ENCODE data around the gene EIF4A3.
"Not testable (repeated sequence)": the region's sequence is repeated elsewhere in the genome, so short reads cannot be mapped to it uniquely, and the experiment has no call there.

EIF4A3 gene

DNA sequence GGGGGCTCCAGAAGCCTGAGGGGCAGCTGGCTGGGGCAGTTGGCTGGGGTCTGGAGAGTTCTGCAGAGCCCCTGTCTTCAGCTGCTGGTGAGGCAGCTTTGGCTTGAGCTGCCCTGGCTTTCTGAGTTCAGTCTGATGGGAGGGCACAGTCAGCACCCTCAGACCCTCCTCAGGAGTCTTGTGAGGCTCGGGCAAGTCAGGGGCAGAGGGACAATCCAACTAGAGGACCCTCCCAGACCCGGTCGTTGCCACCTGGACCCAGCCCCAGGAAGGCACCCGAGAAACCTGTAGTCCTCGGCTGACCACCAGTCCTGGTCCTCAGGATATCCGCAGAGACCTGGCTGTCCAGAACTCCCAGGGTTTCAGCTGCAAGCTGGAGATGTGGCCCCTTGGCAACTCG lies 24.8 kb upstream of the EIF4A3 start:
- no peak for DNase-seq

DNA sequence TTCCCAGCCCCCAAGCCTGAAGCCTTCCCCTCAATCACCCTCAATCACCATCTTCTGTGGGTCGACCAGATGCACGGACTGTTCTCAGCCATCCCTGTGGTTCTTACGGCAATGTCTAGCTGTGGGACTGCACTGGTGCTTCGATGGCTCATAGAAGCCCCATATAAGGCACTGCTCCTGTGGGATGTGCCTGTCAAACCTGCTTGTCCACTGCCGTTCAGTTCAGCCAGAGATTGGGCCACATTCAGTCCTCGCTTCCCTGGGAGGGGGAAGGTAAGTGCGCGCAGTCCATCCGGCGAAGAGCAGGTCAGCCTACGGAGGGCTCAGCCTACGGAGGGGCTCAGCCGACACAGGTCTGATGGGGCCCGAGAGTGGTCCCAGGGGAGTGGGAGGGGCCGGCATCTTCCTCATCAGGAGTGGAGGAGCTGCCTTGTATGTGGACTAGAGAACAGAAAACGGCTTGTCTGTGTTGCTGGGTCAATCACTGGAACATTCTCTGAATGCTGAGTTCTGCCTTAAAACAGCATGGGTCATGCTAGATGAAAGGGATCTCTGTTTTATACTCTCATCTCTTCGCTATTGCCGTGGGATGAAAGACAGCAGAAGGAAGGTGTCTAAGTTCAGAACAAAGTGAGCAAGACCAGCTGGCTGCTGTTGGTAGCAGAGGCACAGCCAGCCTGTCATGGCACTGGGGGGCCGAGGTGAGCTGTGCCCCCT lies 23.0 kb upstream of the EIF4A3 start, which contains the start of gene CARD14:
TSS of gene CARD14 (plus strand) at position 247 of the 717 bp plus-strand sequence. CDS start 11,409 bp downstream, outside the sequence.
- no peak for DNase-seq

DNA sequence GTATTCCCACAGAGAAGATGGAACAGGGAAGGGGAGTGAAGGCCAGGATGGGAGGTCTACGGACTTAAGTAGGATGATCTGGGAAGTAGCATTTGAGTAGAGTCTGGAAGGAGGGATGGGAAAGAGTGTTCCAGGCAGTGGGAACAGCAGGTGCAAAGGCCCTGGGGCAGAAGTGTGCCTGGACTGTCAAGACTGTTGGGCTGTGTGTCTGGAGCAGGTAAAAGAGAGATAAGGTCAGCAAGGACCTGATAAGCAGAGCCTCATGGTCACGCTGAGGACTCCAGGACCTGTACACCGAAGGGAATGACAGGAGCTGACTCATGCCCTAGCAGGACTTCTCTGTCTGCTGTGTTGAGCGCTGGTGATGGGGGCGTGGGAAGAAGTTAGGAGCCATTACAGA lies 22.2 kb upstream of the EIF4A3 start:
- DNase-seq: no peak

DNA sequence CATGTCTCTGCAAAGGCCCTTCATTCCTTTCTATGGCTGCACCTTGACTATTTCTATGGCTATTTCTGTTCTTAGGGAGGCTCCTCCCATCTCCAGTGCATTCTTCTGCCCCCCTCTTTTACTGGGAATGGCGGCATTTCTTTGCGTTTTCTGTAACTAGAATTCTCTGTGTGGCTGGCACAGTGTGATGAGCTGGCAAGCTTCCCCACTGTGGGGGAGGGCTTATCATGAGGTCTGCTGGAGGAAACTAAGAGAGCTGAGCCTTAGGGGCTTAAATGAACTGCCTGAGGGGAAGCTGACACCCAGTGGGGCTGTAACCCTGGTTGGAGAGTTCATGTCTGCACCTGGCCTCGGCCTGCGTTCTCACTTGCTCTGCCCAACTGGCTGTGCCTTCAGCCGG lies 21.4 kb upstream of the EIF4A3 start:
- DNase-seq: no peak

DNA sequence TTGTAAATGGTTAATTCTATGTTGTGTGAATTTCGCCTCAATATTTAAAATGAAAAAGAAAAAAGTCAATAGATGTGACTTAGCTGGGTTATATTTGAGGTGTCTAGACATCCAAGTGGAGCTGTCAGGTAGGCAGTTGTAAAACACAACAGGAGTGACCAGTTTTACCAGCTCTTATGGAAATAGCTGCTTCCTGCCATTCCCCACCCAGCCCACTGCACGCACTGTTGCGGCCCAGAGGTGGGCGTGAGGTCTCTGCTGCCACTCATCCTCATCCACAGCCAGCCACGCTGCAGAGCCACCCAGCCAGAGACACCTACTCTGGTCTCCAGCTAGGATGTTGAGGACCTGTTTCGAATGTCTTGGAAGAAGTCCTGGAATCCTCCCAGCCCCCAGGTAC lies 19.5 kb upstream of the EIF4A3 start:
- DNase-seq: no peak

DNA sequence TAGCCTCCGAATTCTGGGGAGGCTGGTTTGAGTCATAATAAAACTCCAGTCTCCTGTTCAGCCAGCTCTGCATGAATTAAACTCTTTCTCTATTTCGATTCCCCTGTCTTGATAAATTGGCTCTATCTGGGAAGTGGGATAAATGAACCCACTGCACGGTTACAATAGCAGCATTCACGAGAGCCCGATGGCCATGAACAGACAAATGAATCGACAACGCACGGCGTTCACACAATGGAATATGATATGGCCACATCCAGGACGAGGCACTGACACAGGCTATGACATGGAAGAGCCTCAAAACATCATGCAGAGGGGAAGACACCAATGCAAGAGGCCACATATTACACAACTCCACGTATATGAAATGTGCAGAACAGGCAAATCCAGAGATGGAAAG lies 17.3 kb upstream of the EIF4A3 start:
- DNase-seq: no peak

DNA sequence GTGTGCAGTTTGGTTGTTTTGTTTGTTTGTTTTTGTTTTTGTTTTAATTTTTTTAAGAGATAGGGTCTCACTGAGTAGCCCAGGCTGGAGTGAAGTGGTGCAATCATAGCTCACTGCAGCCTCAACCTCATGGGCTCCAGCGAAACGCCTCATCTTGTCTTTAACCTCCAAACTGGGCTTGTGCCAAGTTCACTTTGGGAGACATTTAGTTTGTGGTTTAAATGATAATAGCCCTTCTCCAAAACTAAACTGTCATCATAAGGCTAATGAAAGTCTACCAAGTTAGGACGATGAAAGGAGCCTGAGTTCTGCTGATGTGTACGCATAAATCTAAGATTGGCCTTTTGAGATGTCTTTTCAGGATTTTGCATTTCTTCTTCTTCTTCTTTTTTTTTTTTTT lies 16.4 kb upstream of the EIF4A3 start:
- DNase-seq: no peak

DNA sequence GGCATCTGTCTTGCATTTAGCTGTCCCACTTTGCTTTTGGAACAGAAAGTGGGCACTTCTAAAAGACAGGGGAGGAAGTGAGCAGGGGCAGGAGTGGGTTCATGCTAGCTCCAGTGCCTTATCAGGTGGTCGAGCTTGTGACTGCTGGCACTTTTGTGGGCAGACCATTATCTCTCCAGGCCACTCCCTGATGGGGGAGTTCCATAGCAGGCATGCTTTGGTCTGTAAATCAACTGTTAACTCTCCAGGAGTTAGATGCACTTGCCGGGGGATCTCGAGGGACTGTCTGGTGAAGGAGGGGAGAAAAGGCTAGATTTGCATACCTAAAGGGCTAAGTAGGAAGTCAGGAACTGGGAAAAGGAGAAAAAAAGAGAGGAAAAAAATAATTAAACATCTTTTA lies 13.6 kb upstream of the EIF4A3 start:
- DNase-seq: no peak

DNA sequence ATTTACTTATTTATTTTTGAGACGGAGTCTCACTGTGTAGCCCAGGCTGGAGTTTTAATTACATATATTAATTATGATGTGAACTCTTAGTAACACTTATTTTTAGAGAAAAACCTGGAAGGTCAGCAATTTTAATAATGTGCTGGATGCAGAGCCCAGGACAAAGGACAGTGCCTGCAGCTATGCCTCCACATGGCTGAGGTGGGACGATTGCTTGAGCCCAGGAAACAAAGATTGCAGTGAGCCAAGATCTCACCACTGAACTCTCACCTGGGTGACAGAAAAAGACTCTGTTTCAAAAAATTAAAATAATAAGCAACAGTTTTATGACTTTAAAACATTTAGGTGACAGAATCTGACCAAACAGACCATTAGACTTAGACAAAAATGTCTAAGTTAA lies 11.9 kb upstream of the EIF4A3 start:
- no peak for DNase-seq

DNA sequence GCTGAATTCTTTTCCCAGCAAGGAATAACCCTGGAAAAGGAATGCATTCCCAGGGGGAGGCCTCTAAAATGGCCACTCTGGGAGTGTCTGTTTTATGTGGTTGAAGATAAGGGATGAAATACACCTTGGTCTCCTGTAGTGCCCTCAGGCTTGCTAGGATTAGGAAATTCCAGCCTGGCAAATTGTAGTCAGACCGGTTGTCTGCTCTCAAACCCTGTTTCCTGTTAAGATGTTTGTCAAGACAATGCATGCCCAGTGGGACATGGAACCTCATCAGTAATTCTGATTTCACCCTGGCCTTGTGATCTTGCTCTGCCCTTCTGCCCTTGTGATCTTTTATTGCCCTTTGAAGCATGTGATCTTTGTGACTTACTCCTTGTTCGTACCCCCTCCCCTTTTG lies 8.7 kb upstream of the EIF4A3 start:
- not testable (repeated sequence) for DNase-seq

DNA sequence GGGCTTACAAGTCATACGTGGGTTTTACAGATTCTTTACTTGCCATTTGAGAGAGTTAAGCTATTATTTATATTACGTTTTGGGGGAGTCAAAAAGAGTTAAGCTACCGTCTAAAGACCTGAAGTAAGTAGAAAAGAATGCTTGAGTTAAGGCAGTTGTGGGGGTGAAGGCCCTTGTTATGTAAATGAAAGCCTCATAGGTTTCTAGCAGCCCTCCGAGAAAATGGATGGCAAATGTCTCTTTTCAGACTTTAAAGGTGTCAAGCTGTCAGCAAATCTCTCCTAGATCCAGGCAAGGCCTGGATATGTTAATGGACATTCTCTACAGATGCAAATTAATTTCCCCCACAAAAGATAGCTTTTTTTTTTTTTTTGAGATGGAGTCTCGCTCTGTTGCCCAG lies 7.2 kb upstream of the EIF4A3 start:
- DNase-seq: no peak

DNA sequence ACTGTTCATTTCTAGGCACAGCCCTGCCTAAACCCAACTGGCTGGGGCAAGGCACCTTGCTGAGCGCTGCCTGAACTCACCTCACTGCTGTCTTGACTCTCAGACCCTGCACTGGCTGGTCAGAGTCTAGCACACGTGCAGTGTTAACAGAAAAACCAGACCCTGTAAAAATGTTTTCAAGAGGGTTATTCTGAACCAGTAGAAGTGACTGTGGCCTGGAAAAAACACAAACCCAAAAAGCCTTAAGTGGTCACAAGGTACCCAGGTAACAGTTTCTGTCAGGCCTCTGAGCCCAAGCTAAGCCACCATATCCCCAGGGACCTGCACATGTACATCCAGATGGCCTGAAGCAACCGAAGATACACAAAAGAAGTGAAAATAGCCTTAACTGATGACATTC lies 6.1 kb upstream of the EIF4A3 start:
- DNase-seq: no peak

DNA sequence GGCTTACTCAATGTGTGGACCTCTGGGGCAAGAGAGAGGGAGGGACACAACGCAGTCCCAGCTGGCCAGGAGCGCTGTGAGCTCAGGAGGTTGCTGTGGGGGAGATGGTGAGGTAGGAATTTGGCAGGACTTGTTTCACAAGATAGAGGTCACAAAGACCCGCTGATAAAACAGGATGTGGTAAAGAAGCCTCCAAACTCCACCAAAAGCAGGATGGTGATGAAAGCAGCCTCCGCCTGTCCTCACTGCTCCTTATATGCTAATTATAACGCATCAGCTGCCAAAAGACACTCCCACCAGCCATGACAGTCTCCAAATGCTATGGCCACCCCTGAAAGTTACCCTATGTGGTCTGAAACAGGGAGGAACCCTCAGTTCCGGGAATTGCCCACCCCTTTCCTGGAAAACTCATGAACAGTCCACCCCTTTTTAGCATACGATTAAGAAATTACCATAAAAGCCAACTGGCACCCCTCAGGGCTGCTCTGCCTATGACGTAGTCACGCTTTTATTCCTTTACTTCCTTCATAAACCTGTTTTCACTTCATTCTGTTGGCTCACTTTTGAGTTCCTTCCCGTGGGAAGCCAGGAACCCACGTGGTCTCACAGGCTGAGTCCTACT lies 5.3 kb upstream of the EIF4A3 start:
- DNase-seq: no peak

DNA sequence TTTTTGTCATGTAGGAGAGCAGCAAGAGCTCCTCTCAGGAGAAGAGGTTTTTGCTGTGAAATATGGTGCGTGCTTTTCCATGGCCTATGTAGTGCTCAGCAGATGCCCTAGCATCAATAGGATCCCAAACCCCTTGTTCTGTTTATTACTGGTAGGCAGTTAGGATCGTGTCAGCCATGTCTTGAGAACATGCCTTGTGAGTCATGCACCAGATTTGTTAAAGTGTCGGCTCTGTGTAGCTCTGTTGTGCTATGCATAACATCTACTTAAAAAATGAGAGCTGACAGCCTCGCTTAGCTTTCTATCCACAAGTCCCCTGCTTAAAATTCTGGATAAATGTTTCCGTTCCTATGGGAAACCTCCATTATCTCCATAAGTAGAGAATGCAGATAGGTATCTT lies 4.4 kb upstream of the EIF4A3 start:
- DNase-seq: no peak

DNA sequence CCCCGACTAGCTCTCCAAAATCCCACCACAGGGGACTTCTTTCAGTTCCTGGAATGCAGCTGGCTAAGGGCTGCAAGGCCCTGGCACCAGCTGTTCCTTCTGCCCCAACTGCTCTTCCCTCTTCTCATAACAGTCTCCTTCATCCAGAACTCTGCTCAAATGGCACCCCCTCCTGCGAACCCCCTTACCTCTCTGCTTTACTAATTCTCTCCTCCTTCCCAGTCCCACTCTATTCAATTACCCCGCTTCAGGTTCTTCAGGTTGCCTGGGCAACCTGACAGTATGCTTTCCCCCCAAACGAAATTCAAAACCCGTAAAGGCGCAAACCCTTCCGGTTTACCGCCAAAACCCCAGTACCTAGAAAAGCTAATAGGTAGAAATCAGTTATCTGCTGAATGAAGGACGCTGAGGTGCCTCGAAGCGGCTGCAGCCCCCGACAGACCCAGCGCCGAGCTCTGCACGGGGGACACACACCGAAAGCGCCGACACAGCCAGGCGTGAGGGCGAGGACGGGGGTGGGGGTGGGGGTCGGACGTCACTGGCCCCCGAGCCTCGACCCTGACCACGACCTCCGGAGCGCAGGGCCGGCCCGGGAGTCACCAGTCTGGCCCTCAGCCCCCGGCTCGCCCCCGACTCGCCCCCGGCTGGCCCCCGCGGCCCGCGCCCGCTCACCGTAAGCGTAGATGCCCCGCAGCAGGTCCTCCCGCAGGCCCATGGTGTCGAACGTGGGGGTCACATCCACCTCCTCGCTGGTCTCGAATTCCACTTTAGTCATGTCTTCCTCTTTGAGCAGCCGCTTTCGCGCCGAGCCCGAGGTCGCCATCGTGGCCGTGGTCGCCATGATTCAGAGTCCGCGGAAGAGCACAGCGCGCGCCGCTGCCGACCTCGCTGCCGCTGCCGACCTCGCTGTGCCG lies 550 bp downstream of the EIF4A3 start:
- DNase-seq: no peak

DNA sequence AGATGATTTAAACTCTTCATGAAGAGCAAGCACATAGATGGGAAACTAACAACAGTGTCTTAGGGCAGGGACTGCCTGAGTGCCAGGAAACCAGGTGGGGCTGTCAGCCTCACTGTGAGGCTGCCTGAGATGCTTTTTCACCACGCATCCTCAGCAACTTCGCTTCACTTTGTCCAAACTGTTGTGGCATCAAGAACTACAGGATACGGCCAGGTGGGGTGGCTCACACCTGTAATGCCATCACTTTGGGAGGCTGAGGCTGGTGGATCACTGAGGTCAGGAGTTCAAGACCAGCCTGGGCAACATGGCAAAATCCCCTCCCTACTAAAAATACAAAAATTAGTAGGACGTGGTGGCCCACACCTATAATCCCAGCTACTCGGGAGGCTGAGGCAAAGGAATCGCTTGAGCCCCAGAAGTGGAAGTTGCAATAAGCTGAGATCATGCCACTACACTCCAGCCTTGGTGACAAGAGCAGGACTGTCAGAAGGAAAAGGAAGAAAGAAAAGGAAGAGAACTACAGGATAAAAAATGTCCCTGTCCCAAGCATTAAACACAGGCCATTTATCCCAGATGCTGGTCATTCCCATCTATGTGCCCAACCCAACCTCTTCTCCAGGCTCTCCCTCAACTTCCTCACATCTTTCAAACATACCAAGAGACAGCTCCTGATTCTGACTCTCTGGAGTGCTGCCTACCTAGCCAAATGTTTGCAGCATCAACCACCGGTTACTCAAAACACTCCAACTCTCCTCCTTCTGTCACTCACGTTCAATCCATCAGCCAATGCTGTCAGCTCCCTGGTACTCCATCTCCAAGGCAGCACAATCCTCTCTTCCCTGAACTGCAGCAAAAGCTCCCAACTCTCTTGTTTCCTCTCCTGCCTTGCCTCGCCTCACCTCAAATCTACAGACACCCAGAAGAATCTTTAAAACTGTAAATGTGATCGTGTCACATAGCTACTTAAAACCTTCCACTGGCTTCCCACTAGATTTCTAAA lies 1.6 kb downstream of the EIF4A3 start:
- DNase-seq: no peak

DNA sequence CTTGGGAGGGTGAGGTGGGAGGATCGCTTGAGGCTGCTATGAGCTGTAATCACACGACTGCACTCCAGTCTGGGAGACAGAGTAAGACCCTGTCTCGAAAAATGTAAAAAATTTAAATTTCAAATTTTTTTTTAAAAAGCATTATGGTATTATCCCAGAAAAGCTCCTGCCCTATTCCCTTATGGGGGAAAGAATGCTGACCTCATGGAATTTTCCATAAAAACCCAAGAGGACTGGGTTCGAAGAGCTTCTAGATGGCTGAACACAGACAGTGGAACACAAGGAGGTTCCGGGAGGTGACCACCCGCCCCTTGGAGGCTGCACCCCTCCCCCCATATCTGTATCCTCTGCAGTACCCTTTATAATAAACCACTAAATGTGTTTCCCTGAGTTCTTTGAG lies 4.0 kb downstream of the EIF4A3 start:
- DNase-seq: no peak

DNA sequence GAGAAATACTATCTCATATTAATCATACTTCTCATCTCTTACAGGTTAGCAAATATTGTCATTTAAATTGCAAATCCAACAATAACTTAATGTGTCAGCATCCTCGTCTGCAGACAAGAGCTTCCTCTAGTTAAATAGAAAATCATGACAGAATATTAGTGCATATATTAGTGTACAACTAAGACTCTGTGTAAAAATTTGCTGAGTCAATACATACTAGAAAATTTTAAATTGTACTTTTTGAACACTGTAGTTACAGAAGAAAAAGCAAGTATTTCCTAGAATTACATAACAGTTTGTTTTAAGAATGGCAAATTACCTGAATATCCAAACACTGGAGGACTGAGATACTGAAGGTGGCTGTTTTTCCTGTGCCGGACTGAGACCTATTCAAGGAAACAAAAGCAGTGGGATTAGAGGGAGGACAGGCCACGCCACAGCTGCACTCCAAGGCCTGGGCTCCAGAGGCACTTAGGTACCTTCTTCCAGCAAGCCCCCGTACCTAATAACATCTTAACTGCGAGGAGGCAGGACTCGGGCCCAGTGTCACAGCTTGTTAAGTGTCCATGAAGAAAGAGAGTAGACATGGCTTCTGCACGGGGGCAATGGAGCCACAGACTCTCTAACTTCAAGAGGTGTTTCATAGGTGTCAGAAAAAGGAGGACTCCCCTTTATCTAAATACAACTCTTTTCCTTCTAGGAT lies 5.3 kb downstream of the EIF4A3 start:
- DNase-seq: no peak

DNA sequence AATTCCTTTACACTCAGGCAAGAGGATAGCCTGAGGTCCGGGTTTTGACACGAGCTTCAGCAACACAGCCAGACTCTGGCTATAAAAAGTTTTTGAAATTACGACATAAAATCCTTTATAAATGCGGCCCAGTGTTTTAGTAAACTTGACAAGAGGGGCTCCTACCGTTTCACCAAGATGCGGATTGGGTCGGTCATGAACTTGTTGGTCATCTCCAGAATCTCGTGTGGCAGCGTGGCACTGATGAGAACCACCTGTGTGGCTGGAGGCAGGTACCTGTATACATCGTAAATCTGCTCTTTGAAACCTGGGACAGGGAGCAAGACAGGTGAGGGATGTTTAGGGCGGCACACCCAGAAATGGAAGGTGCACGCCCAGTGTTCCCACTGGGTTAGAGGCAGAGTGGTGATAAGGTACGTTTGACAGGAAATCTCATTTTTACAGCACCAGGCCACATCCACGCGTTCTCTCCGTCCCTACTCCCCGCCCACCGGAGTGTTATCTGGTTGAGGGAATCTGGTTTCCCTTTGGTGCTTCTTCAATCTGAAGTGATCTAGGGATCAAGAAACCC lies 8.0 kb downstream of the EIF4A3 start:
- no peak for DNase-seq

DNA sequence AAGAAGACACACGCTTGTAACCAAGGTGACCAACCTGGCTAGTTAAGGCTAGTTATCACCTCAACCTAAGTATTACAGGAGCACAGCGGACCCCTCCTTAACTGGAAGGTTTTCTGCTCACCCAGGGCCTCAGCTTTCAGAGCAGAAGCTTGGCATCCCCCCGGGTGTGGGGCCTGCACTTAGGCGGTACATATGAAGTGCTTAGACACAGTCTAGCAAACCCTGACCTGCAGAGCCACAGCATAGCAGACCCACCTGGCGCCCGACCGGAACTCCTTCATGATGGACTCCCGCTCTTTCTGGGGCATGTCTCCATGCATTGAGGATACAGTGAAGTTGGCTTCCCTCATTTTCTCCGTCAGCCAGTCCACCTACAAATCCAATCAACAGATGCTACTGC lies 9.8 kb downstream of the EIF4A3 start:
- no peak for DNase-seq

DNA sequence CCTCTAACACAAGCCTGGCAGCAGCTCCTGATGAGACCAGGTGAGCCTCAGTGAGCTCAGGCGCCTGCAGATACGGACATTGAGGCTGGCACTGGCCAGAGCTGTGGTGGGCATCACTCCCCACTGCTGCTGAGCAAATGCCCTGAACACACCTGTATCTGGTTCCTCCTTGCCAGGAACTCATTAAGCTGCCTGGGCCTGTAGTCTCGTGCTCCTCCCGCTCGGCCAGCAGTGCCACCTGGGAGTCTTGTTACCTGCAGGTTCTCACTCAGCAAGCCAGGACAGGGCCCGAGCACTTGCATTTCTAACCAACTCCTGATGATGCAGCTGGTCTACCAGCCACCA lies 13.3 kb downstream of the EIF4A3 start:
- DNase-seq: no peak

Data from cerebellar nuclear complex (tissue), 1 donor.